ENCODE data around the gene TM4SF5.
A peak's percentile ranks its signal among the peaks of the same experiment; 100 is the strongest.

The TM4SF5 gene

DNA sequence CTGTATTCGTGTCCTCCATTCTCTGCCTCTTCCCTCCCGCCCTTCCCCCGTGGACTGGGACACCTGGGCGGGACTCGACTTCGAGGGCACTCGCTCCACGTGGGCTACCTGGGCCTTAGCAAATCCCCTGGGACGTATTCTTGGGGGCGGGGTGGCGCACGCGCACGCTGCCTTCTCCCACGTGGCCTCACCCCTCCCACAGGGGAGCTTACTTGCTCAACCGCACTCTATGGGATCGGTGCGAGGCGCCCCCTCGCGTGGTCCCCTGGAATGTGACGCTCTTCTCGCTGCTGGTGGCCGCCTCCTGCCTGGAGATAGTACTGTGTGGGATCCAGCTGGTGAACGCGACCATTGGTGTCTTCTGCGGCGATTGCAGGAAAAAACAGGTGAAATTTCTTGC, 11.0 kb downstream of the TM4SF5 start:
- Histone ChIP-seq H3K4me1 (ENCODE audit: control insufficient read depth, low read depth, low read length) (no peaks in the 10 kb centered on the region), H3K27ac (ENCODE audit: low read length) (no peak overlapping the region), H3K9ac (ENCODE audit: low read length) (no peak overlapping the region), H3K27me3 (ENCODE audit: control insufficient read depth, insufficient read depth, low read length) (peaks cover 26% of the 10 kb centered on the region), H3K36me3 (ENCODE audit: control insufficient read depth, low read depth, low read length) (no peaks in the 10 kb centered on the region), H3K9me3 (ENCODE audit: control insufficient read depth, low read depth, low read length) (no peaks in the 10 kb centered on the region), H3K4me3 (ENCODE audit: low read length) (no peak overlapping the region)

DNA sequence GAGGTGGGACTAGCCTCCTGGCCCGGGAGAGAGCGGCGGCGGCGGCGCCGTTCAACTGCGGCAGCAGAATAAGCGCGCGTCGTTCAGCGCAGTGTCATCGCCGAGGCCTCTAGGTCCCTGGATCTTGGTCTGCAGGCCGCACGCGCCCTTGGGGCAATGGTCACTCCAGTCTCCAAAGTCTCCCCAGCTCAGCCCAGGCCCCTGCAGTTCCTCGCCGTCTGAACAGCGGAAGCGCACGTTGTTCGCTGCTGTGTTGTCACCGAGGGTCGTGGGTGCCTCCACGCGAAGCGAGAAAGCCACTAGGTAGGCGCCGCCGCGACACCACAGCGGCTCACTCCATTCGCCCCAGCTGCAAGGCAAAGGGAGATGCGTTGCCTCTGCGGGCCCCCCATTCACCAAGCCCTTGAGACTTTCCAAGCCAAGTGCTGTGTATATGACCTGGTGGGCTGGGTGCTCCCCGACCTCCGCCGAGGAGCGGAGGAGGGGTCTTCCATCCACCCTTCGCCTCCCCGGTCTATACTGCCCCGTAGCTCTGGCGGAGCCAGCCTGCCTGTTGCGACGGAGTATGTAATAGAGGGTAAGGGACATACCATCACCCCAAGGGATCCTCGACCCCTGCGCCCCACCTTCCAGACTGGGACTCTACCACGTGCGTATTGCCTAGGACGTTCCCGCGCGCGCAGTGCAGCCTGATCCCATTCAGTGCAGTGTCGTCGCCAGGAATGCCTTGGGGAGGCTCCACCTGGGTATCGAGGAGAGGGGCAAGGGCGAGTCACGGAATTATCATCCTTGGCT, 13.8 kb downstream of the TM4SF5 start:
- no peak overlapping the region for H3K4me3 ChIP-seq (ENCODE audit: low read length)
- H3K27me3 ChIP-seq (ENCODE audit: control insufficient read depth, insufficient read depth, low read length), result peaks cover 54% of the 10 kb centered on the region
- no peaks in the 10 kb centered on the region for H3K4me1 ChIP-seq (ENCODE audit: control insufficient read depth, low read depth, low read length)
- H3K9me3 ChIP-seq (ENCODE audit: control insufficient read depth, low read depth, low read length), result no peaks in the 10 kb centered on the region
- no peaks in the 10 kb centered on the region for H3K36me3 ChIP-seq (ENCODE audit: control insufficient read depth, low read depth, low read length)
- H3K9ac ChIP-seq (ENCODE audit: low read length), result no peak overlapping the region
- H3K27ac ChIP-seq (ENCODE audit: low read length), result no peak overlapping the region

- H3K4me3 ChIP-seq (ENCODE audit: low read length), result no peak within 1 kb of the TSS
- H3K27me3 ChIP-seq (ENCODE audit: control insufficient read depth, insufficient read depth, low read length), result peaks cover 60% of the 10 kb centered on the region
- H3K36me3 ChIP-seq (ENCODE audit: control insufficient read depth, low read depth, low read length), result no peaks in the 10 kb centered on the region
- no peaks in the 10 kb centered on the region for H3K4me1 ChIP-seq (ENCODE audit: control insufficient read depth, low read depth, low read length)
- no peaks in the 10 kb centered on the region for H3K9me3 ChIP-seq (ENCODE audit: control insufficient read depth, low read depth, low read length)
- no peak within 1 kb of the TSS for H3K27ac ChIP-seq (ENCODE audit: low read length)
- no peak within 1 kb of the TSS for H3K9ac ChIP-seq (ENCODE audit: low read length)
Measured at GRCh38 chr17:4786106-4786511, 14.4 kb downstream of the TM4SF5 start, which contains the start of gene VMO1. Gene VMO1, minus strand, starts transcription at chr17:4786364. Its CDS starts 12 bp downstream, at chr17:4786352.

DNA sequence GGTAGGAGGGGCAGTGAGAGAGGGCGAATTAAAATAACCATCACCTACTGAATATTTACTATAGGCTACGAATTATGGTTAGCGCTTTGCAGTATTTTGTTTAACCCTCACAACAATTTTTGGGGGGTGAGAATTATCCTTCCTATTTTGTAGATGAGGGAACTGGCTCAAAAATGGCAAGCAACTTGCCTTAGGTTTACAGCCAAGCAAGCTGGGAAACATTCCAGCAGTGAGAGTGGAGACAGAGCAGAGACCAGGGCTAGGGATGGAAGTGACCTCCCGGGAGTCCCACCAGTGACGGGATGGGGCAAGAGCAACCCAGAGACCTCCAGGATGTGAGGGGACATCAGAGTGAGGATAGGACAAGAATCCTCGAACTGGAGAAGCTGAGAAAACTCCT, 14.8 kb downstream of the TM4SF5 start:
- Histone ChIP-seq H3K4me1 (ENCODE audit: control insufficient read depth, low read depth, low read length) (no peaks in the 10 kb centered on the region), H3K27me3 (ENCODE audit: control insufficient read depth, insufficient read depth, low read length) (peaks cover 64% of the 10 kb centered on the region), H3K27ac (ENCODE audit: low read length) (no peak overlapping the region), H3K36me3 (ENCODE audit: control insufficient read depth, low read depth, low read length) (no peaks in the 10 kb centered on the region), H3K4me3 (ENCODE audit: low read length) (no peak overlapping the region), H3K9me3 (ENCODE audit: control insufficient read depth, low read depth, low read length) (no peaks in the 10 kb centered on the region), H3K9ac (ENCODE audit: low read length) (no peak overlapping the region)

DNA sequence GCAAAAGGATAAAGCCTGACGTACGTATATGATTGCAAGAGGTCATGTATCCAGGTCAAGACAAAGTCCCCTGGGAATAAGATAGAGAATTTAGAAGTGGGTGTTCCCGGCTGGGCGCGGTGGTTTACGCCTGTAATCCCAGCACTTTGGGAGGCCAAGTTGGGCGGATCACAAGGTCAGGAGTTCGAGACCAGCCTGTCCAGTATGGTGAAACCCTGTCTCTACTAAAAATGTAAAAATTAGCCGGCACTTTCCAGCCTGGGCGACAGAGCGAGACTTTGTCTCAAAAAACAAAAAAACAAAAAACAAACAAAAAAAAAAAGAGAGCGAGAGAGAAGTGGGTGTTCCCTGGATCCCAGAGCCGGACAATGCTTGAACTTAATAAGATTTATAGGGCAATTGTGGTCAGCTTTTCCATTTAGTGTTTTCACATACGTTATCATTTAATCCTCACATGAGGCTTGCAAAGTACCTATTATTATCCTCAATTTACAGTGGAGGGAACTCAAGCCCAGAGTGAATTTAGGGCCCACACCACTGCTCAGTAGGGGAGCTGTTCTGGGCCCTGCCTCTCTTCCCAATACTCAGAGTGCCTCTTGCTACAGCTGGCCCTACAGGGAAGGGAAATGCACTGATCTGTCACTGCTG, 16.6 kb downstream of the TM4SF5 start:
- peaks cover 75% of the 10 kb centered on the region for H3K27me3 ChIP-seq (ENCODE audit: control insufficient read depth, insufficient read depth, low read length)
- H3K9ac ChIP-seq (ENCODE audit: low read length), result no peak overlapping the region
- no peak overlapping the region for H3K27ac ChIP-seq (ENCODE audit: low read length)
- H3K4me1 ChIP-seq (ENCODE audit: control insufficient read depth, low read depth, low read length), result no peaks in the 10 kb centered on the region
- no peaks in the 10 kb centered on the region for H3K9me3 ChIP-seq (ENCODE audit: control insufficient read depth, low read depth, low read length)
- H3K36me3 ChIP-seq (ENCODE audit: control insufficient read depth, low read depth, low read length), result no peaks in the 10 kb centered on the region
- H3K4me3 ChIP-seq (ENCODE audit: low read length), result peak overlapping the region; percentile 73

DNA sequence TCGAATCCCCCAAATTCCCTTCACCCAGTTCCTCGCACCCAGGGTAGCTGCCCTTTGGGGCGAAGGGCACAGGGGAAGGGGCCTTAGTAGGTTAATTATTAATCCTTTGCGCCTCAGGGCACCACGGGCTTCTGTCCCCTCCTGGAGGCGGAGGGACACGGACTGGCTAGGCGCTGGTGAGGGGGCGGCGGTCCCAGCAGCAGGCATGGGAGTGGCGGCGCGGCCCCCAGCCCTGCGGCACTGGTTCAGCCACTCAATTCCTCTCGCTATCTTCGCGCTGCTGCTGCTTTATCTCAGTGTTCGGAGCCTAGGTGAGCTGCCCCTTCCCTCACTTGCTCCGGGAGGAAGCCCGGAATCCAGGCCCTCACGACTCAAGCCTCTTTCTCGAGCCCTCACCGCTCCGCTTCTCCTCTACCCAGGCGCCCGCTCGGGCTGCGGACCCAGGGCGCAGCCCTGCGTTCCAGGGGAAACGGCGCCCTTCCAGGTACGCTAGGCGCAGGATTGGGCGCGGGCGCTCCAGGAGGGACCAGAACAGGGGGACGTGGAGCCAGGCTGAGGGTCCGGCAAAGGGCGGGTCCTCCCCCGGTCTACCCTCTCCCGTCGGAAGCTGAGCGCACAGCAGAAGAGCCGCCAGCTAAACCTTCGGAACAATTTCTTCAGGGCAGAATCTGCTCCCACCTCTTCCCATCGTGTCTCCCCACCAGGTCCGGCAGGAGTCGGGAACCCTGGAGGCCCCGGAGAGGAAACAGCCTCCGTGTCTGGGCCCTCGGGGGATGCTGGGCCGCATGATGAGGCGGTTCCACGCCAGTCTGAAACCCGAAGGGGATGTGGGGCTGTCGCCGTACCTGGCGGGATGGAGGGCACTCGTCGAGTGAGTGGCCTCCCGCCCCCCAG, 17.4 kb downstream of the TM4SF5 start, which contains the start of gene GLTPD2:
GLTPD2 (plus strand) TSS at position 158 of the 894 bp plus-strand sequence; CDS start at position 206, 48 bp downstream.
- no peaks in the 10 kb centered on the region for H3K9me3 ChIP-seq (ENCODE audit: control insufficient read depth, low read depth, low read length)
- H3K27me3 ChIP-seq (ENCODE audit: control insufficient read depth, insufficient read depth, low read length), result peaks cover 74% of the 10 kb centered on the region

DNA sequence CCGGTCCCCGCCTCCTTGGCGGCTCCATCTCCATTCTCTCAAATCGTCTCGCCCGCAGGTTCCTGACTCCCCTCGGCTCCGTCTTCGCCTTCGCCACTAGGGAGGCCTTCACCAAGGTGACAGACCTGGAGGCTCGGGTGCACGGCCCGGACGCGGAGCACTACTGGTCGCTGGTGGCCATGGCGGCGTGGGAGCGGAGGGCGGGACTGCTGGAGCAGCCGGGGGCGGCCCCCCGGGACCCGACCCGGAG, 17.9 kb downstream of the TM4SF5 start:
- Histone ChIP-seq H3K27me3 (ENCODE audit: control insufficient read depth, insufficient read depth, low read length) (peaks cover 74% of the 10 kb centered on the region), H3K9me3 (ENCODE audit: control insufficient read depth, low read depth, low read length) (no peaks in the 10 kb centered on the region), H3K36me3 (ENCODE audit: control insufficient read depth, low read depth, low read length) (no peaks in the 10 kb centered on the region), H3K4me1 (ENCODE audit: control insufficient read depth, low read depth, low read length) (no peaks in the 10 kb centered on the region), H3K9ac (ENCODE audit: low read length) (no peak overlapping the region), H3K27ac (ENCODE audit: low read length) (no peak overlapping the region), H3K4me3 (ENCODE audit: low read length) (peak overlapping the region; percentile 73)

More for the DNA sequence above, 17.4 kb downstream of the TM4SF5 start, which contains the start of gene GLTPD2:
- H3K36me3 ChIP-seq (ENCODE audit: control insufficient read depth, low read depth, low read length), result no peaks in the 10 kb centered on the region
- peak within 1 kb of the TSS; percentile 73 for H3K4me3 ChIP-seq (ENCODE audit: low read length)
- no peaks in the 10 kb centered on the region for H3K4me1 ChIP-seq (ENCODE audit: control insufficient read depth, low read depth, low read length)
- no peak within 1 kb of the TSS for H3K9ac ChIP-seq (ENCODE audit: low read length)
- H3K27ac ChIP-seq (ENCODE audit: low read length), result no peak within 1 kb of the TSS

- no peak overlapping the region for H3K27ac ChIP-seq (ENCODE audit: low read length)
- no peaks in the 10 kb centered on the region for H3K9me3 ChIP-seq (ENCODE audit: control insufficient read depth, low read depth, low read length)
- peak overlapping the region; percentile 73 for H3K4me3 ChIP-seq (ENCODE audit: low read length)
- peak overlapping the region; percentile 45 for H3K9ac ChIP-seq (ENCODE audit: low read length)
- no peaks in the 10 kb centered on the region for H3K36me3 ChIP-seq (ENCODE audit: control insufficient read depth, low read depth, low read length)
- H3K4me1 ChIP-seq (ENCODE audit: control insufficient read depth, low read depth, low read length), result no peaks in the 10 kb centered on the region
- peaks cover 74% of the 10 kb centered on the region for H3K27me3 ChIP-seq (ENCODE audit: control insufficient read depth, insufficient read depth, low read length)
Measured at GRCh38 chr17:4789951-4790704, 18.4 kb downstream of the TM4SF5 start.

DNA sequence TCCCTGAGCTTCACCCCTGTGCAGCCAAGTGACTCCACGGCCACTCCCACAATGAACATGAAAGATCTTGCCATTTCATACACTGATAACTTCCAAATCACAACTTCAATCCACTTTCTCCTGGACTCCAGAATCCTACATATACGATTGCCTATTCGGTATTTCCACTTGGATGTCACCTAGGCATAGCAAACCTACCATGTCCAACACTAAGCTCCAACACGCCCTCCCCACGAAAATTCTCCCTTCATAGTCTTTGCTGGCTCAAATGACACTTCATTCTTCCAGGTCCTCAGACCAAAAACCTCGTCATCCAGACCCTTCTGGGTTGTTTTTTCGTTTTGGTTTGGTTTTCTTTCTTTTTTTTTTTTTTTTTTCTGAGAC, 19.0 kb downstream of the TM4SF5 start:
- no peaks in the 10 kb centered on the region for H3K4me1 ChIP-seq (ENCODE audit: control insufficient read depth, low read depth, low read length)
- no peak overlapping the region for H3K9ac ChIP-seq (ENCODE audit: low read length)
- H3K27me3 ChIP-seq (ENCODE audit: control insufficient read depth, insufficient read depth, low read length), result peaks cover 73% of the 10 kb centered on the region
- no peaks in the 10 kb centered on the region for H3K9me3 ChIP-seq (ENCODE audit: control insufficient read depth, low read depth, low read length)
- no peak overlapping the region for H3K27ac ChIP-seq (ENCODE audit: low read length)
- H3K36me3 ChIP-seq (ENCODE audit: control insufficient read depth, low read depth, low read length), result no peaks in the 10 kb centered on the region
- peak overlapping the region; percentile 73 for H3K4me3 ChIP-seq (ENCODE audit: low read length)

DNA sequence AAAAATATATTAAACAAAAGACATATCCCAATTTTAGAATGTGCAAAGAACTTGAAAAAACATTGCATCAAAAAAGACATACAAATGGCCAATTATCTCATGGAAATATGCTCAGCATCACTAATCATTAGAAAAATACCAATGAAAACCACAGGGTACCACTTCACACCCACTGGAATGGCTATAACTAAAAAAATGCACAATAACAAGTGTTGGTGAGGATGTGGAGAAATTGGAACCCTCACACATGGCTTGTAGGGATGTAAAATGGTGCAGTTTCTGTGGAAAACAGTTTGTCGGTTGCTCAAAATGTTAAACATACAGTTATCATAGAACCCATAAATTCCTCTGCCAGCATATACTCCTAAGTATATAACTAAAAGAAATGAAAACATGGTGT, 23.5 kb downstream of the TM4SF5 start:
- no peak overlapping the region for H3K27ac ChIP-seq (ENCODE audit: low read length)
- H3K4me1 ChIP-seq (ENCODE audit: control insufficient read depth, low read depth, low read length), result no peaks in the 10 kb centered on the region
- no peaks in the 10 kb centered on the region for H3K9me3 ChIP-seq (ENCODE audit: control insufficient read depth, low read depth, low read length)
- H3K27me3 ChIP-seq (ENCODE audit: control insufficient read depth, insufficient read depth, low read length), result peaks cover 29% of the 10 kb centered on the region
- peaks cover 18% of the 10 kb centered on the region for H3K36me3 ChIP-seq (ENCODE audit: control insufficient read depth, low read depth, low read length)
- no peak overlapping the region for H3K4me3 ChIP-seq (ENCODE audit: low read length)
- no peak overlapping the region for H3K9ac ChIP-seq (ENCODE audit: low read length)

GRCh38 chr17:4796552-4796920, 24.9 kb downstream of the TM4SF5 start:
- Histone ChIP-seq H3K9me3 (ENCODE audit: control insufficient read depth, low read depth, low read length) (no peaks in the 10 kb centered on the region), H3K36me3 (ENCODE audit: control insufficient read depth, low read depth, low read length) (peaks cover 18% of the 10 kb centered on the region), H3K9ac (ENCODE audit: low read length) (peak overlapping the region; percentile 89)

More at GRCh38 chr17:4796552-4796920, 24.9 kb downstream of the TM4SF5 start:
- peak overlapping the region; percentile 19 for H3K27ac ChIP-seq (ENCODE audit: low read length)
- peaks cover 15% of the 10 kb centered on the region for H3K27me3 ChIP-seq (ENCODE audit: control insufficient read depth, insufficient read depth, low read length)
- H3K4me3 ChIP-seq (ENCODE audit: low read length), result peak overlapping the region; percentile 93
- H3K4me1 ChIP-seq (ENCODE audit: control insufficient read depth, low read depth, low read length), result no peaks in the 10 kb centered on the region

All from iPS-18a (cell line).